CMK (cell line): ENCODE data around the gene TUBGCP3.
"Not testable (repeated sequence)": the region's sequence is repeated elsewhere in the genome, so short reads cannot be mapped to it uniquely, and the experiment has no call there.

Experiments used
- DNase-seq: peaks from one replicate; pipeline ENCODE4 v3.0.0-alpha.2; 2010; ENCODE audit warnings: low read depth

The TUBGCP3 gene

GRCh38 chr13:112587764-112588489 lies at the start of gene TUBGCP3:
Gene TUBGCP3 (minus strand): TSS chr13:112588153. CDS start chr13:112587980, 173 bp downstream.
- DNase-seq, result peak; percentile 54

- DNase-seq, result no peak
These were observed 49.3 kb upstream of the TUBGCP3 start for GRCh38 chr13:112637017-112637801.

GRCh38 chr13:112636401-112636975 lies 48.5 kb upstream of the TUBGCP3 start:
- DNase-seq, result no peak

- no peak for DNase-seq
These were observed 47.4 kb upstream of the TUBGCP3 start for GRCh38 chr13:112635323-112635722.

GRCh38 chr13:112634102-112634501 lies 46.1 kb upstream of the TUBGCP3 start:
- no peak for DNase-seq

- DNase-seq, result not testable (repeated sequence)
These were observed 42.3 kb upstream of the TUBGCP3 start for GRCh38 chr13:112630226-112630625.

GRCh38 chr13:112629161-112629560 lies 41.2 kb upstream of the TUBGCP3 start:
- no peak for DNase-seq

GRCh38 chr13:112627613-112628012 lies 39.7 kb upstream of the TUBGCP3 start:
- DNase-seq, result not testable (repeated sequence)

GRCh38 chr13:112627161-112627560 lies 39.2 kb upstream of the TUBGCP3 start:
- DNase-seq, result no peak

GRCh38 chr13:112626761-112627160 lies 38.8 kb upstream of the TUBGCP3 start:
- no peak for DNase-seq

GRCh38 chr13:112626124-112626523 lies 38.2 kb upstream of the TUBGCP3 start:
- DNase-seq, result no peak

GRCh38 chr13:112625698-112626097 lies 37.7 kb upstream of the TUBGCP3 start:
- no peak for DNase-seq

GRCh38 chr13:112624602-112625430 lies 36.9 kb upstream of the TUBGCP3 start:
- DNase-seq, result no peak

GRCh38 chr13:112624040-112624439 lies 36.1 kb upstream of the TUBGCP3 start:
- DNase-seq, result no peak

GRCh38 chr13:112623051-112623711 lies 35.2 kb upstream of the TUBGCP3 start:
- DNase-seq, result no peak

GRCh38 chr13:112622375-112622774 lies 34.4 kb upstream of the TUBGCP3 start:
- no peak for DNase-seq

- no peak for DNase-seq
These were observed 32.0 kb upstream of the TUBGCP3 start for GRCh38 chr13:112619730-112620631.

- DNase-seq, result no peak
These were observed 30.5 kb upstream of the TUBGCP3 start for GRCh38 chr13:112618501-112618900.

- no peak for DNase-seq
These were observed 29.9 kb upstream of the TUBGCP3 start for GRCh38 chr13:112617754-112618375.
